OCI-M1 (cell line): Measurements from ENCODE around the gene IL22RA2.
A peak's percentile ranks its signal among the peaks of the same experiment; 100 is the strongest.
"Not testable (repeated sequence)": the region's sequence is repeated elsewhere in the genome, so short reads cannot be mapped to it uniquely, and the experiment has no call there.

Experiments
- DNase-seq: peaks from one replicate; lab custom pipeline; 2025; lab: John Stamatoyannopoulos, UW

The IL22RA2 gene

DNA sequence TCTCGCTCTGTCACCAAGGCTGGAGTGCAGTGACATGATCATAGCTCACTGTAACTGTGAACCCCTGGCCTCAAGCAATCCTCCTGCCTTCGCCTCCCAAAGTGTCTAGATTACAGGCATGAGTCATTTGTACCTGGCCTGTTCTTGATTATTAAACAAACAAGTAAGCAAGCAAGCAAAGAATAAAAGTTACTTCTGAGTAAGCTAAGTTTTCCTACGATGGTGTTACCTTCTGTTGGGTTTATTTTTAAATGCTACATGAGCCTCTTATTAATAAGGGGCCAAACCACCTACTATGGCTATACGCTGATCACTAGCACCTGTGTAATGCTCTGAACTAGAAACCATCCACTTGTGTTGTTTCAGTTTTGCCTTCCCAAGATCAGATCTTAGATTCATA, 50.8 kb downstream of the IL22RA2 start:
- DNase-seq = no peak

DNA sequence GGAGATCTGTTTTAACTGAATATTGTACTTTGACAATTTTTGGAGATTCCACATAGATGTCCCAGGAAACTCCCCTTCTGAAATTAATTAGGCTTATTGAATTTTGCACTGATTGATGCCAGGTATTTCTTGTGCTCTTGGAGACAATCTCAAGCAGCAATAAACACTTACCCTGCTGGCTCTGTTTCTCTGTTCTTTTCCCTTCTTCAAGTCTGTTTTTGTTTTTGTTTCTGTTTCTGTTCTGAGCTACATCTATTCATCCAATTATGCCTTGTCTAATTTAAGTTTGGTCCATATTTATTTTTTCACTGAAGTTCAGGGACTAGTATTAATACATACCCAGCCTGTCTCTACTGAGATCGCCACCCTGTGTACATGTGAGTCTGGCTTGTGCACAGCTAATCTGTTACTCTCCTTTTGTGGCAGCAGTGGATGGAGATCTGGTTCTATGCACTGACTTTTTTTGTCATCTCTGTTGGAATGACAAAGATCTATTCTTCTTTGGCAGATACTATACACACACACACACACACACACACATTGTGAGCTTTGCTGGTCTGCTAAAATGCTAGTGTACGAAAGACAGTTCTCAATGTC, 51.9 kb downstream of the IL22RA2 start:
- DNase-seq = no peak

GRCh38 chr6:137120748-137121147, 52.7 kb downstream of the IL22RA2 start:
- no peak for DNase-seq

DNA sequence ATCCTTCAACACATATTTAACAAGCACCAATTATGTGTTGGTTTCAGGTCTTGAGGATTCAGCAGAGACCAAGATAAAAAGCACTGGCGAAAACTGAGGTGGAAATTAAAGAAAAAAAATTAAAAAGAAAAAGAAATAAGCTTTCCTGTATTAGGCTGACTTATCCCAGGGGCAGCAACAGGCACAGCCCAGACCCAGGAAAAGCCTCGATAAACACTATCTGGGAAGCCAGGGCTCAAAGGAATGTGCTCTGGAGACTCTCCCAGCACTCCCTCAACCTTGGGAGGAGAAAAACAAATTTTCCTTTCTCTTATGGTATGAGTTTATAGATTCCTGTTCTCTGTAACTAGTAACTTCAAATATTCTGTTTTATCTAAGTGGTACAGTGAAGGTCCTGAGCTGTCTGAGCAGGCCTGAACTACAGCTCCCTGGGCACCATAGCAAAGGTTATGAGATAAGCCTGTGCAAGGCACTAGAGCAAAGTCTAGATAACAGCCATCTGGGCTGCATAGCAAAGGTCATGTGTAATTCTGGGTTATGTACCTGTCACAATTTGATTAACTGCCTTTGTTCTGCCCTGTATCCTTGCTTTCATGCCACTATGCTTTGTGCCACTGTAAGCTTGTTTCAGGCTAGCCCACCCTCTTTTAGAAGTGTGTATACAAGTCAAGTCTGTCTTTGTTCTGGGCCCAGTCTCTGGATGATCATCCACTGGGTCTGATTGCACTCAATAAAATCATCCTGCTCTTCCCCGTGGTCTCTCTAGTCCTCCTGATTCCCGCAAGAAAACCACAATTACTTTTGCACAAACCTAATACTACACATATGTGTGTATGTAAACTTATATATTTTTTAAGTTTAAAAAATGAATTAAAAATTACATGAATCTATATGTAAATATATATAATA, 54.0 kb downstream of the IL22RA2 start:
- DNase-seq = peak; percentile 19

DNA sequence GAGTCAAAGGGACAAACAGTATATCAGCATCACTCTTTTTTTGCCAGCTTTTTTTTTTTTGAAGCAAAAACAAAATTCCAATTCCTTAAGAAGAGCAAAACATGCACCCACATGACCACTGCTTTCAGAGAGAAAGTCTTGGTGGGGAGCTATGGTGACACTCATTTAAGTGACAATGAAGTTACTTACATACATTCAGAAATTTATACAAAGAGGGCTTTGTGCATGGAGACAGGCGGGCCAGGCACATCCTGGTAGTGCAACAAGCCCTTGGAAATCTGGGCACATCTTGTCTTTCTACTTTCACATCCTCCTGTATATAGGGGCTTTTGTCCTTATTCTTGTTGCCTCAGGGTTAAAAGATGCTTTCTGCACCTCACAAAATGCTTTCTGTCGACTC, 55.9 kb downstream of the IL22RA2 start:
- no peak for DNase-seq

- DNase-seq = no peak
Observed at GRCh38 chr6:137116807-137117206, 56.6 kb downstream of the IL22RA2 start.

DNA sequence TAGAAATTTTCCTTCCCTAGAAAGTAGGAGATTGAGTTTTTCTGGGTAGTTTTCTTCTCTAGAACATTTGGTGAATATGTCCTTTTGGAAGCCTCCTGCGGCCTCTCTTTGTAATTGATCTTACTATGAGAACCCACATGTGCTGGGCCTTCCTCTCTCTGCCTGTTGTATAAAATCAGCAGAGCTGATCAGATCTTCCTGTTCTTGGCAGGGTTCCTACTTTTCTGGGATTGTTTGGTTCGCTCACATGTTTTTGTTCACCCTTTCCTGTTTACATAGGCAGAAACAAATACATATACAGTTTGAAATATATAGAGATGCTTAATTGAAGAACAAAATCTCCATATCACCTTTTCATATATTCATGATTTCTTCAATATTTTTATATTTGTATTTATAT, 57.8 kb downstream of the IL22RA2 start:
- DNase-seq = no peak

GRCh38 chr6:137112067-137112355, 61.4 kb downstream of the IL22RA2 start:
- DNase-seq = no peak

GRCh38 chr6:137111296-137112066, 62.0 kb downstream of the IL22RA2 start:
- DNase-seq = no peak

DNA sequence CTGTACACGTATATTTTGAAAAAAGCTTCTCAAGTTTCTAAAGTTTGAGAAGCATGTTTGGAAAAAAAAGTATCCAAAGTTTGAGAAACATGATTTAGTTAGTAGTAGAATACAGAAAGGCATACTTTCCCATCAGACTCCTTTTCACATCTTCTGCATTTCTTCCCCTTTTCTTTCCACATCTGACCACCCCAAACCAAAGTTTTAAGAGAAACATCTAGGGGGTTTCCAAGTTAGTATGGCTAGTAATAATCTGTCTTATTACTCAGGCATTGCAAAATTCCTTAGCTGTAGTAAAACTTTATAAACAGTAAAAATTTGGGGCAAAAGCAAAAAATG, 65.7 kb downstream of the IL22RA2 start:
- no peak for DNase-seq

DNA sequence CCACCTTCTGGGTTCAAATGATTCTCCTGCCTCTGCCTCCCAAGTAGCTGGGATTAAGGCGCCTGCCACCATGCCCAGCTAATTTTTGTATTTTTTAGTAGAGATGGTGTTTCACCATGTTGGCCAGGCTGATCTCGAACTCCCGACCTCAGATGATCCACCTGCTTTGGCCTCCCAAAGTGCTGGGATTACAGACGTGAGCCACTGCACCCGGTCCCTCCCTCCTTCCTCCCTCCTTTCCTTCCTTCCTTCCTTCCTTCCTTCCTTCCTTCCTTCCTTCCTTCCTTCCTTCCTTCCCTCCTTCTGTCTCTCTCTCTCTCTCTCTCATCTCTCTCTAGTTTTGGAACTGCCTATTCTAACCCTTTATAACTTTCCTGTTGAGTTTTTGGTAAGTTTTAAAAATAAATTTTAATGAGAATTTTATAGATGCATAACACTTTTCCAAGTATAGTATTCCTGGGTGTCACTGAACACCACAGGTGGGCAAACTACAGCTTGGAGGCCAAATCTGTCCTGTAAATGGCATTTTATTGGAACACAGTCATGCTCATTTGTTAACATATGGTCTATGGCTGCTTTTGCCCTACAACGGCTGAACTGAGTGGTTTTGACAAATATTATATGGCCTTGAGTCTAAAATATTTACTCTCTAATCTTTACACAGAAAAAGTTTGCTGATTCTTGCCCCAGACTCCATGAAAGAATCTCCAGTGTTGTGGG, 66.2 kb downstream of the IL22RA2 start:
- not testable (repeated sequence) for DNase-seq

GRCh38 chr6:137106183-137106582, 67.3 kb downstream of the IL22RA2 start:
- DNase-seq = no peak

GRCh38 chr6:137105375-137105774, 68.1 kb downstream of the IL22RA2 start:
- no peak for DNase-seq

DNA sequence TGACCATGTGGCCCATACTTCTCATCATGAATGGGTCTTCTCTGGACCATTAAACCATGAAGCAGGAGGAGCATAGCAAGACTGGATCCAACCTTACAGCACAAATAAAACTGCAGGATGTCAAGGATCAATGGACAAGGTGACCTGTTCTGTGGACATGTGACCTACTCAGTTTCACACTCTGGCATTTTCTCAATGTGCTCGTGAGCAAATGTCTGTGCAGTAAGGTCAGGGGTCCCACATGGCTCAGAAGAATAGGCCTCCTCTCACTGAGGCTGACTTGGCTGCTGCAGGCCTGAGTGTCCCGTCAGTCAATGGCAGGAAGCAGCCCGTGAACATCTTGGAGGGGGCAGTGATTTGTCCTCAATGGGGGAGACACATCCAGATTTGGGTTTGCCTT, 68.5 kb downstream of the IL22RA2 start:
- DNase-seq = no peak

DNA sequence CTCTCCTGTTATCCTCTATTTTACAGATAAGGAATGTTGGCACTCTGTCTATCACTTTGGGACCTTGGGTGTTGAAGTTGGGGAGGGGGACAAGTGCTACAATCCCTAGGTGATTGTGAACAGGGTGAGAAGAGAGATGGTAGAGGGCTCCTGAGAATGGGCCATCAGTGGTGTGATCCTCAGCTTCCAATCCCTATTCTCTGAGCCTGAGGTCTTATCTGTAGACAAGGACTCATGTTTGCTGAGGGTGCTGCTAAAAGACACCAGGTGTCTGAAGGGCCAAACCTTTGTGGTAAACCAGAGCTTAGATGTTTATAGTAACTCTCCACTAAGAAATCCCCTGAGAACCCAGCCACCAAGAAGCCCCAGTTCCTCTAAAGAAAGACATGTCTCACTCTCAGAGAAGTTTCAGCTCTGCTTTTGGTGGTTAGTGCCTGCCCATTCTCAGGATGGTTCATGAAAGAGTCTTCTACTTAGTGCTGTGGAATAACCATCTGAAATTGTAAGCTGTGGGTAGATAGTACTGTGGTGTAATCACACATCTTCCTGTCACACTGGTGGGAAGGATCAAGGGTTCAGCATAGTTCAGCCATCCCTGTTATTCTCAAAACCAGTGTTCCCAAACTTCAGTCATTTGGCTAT, 70.5 kb downstream of the IL22RA2 start:
- DNase-seq = no peak

DNA sequence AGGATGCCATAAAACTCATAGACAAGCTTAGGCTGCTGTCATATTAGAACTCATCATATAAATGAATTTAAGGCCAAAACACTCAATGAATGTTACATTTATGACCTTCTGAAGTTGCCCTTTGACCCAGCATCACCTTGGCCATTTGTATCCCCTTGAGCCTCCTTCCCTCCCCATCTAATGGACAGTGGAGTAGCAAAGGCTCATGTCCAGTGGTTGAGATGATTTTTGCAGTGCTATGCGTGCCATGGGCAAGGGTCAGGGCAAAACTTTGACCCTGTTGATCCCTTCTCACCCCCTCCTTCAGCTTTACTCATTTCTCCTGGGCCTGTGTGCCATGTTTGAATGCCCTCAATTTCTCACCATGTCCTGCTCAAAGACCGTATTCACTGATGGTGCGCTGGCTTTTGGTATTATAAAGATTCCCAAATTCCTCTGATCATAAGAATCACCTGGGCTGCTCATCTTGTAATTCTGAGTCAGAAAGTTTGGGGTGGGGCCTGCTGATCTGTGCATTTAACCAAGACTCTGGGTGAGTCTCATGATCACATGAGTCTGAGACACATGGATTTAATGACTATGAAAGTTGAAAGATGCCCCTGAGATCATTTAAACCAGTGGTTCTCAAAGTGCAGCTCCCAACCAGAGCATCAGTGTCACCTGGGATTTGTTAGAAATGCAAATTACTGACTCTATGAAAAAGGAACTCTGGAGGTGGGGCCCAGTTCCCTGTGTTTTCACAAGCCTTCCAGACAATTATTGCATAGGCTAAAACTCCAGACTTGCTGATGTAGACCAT, 71.2 kb downstream of the IL22RA2 start:
- DNase-seq = no peak

GRCh38 chr6:137099689-137100403, 73.6 kb downstream of the IL22RA2 start:
- no peak for DNase-seq

GRCh38 chr6:137097526-137097925, 75.9 kb downstream of the IL22RA2 start:
- DNase-seq = no peak

- DNase-seq = no peak
Observed at GRCh38 chr6:137097057-137097456, 76.4 kb downstream of the IL22RA2 start.

DNA sequence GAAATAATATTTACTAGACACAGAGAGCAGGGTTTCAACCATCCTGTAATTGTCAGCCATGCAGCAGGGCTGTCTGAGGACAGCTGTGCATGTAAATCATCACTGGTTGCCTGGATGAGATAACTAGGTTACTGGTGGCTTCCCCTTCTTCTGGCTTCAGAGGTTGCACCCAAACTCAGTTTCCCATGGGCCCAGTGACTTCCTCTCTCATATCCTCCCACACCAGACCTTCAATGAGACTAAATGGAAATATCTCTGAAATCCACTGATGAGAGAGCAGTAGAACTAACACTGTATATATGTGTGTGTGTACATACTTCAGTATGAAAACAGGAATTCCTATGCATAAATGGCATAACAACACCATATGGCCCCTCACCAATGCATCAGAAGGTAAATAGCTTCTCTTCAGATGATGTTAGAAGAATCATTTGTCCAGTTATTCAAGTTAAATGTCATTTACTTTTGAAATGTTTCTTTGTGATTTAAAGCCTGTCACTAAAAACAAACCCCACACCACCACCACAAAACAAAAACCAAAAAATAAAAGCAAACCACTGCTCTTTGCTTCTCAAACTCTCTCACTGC, 77.7 kb downstream of the IL22RA2 start:
- peak; percentile 42 for DNase-seq
